COR-L47 (cell line): Measurements from ENCODE around the gene CNPY1.
A peak's percentile ranks its signal among the peaks of the same experiment; 100 is the strongest.

Source experiments
- DNase-seq: peaks from one replicate; lab custom pipeline; 2025; lab: John Stamatoyannopoulos, UW

Gene CNPY1

GRCh38 chr7:155488483-155489127 lies 57.8 kb downstream of the CNPY1 start:
- no peak for DNase-seq

DNA sequence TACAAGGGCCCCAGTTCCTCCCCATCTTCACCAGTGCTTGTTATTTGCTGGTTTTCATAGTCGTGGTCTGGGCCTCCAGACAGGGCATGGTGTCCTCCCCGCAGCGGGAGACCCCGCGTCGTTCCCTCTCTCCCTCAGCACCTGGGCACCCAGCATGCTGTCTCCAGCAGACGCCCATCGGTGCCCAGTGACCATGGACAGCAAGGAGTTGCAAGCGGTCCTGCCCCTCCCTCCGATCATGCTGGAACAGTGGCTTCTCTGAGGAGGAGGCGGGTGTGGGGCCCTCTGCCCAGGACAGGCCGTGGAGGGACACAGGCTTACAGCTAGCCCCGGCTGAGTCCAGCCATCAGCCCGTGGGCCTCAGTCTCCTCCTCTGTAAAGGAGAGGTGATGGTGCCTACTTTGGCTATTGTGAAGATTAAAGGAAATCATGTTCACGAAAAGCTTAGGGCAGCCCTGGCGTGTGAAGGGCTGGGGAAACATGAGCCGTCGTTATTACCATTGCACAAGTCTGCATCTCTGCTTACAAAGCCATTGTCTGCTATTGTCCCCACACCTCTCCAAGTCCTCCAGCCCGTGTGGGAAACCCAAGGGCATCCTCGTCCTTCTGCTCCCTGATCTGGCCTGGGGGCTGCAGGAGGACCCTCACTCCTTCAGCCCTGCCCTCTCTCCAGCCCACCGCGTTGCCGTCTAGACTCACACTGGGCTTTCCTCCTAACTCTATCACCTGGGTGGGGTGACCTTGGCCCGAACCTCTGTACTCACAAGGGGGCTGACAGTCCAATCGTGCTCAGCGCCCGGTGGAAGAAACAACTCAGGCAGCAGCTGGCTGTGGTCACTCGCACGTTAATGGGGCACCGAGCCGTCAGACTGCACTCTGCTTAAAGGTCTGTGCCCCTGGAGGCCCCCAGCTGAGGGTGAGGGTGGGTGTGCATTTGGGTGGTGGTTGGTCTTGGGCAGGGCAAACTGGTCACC lies 58.6 kb downstream of the CNPY1 start:
- DNase-seq: no peak

DNA sequence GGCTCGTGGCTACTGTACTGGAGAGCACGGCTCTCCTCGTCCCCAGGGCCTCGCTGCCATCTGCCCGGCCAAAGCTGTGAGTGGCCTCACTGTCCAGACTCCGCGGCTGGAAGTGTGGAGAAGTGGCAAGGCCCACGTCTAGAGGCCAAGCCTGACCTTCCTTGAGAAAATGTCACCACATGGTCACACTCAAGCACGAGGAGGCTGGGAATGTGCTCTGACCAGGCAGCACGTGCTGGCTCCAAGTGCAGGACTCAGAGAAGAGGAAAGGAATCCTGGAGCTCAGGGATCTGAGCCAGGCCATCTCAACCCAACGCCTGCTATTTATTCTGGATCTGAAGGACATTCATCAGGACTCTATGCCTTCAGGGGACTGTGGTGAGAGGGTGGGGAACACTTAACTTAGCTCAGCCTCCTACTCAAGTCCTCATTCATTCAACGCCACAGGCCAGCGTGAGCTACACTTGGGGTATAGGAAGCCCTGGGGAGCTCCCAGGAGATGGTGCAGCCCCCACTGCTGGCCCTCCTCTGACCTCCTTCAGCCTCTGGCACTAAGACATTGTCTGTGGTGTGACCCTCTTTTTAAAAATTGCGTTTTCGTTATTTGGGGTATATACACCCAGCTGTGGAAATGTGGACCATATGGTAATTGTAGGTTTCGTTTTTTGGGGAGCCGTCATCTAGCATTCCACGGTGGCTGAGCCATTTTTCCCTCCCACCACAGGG lies 59.4 kb downstream of the CNPY1 start:
- DNase-seq: no peak

- no peak for DNase-seq
These were observed 61.6 kb downstream of the CNPY1 start for GRCh38 chr7:155484483-155485399.

GRCh38 chr7:155483868-155484325 lies 62.5 kb downstream of the CNPY1 start:
- no peak for DNase-seq

- no peak for DNase-seq
These were observed 63.1 kb downstream of the CNPY1 start for GRCh38 chr7:155483245-155483644.

DNA sequence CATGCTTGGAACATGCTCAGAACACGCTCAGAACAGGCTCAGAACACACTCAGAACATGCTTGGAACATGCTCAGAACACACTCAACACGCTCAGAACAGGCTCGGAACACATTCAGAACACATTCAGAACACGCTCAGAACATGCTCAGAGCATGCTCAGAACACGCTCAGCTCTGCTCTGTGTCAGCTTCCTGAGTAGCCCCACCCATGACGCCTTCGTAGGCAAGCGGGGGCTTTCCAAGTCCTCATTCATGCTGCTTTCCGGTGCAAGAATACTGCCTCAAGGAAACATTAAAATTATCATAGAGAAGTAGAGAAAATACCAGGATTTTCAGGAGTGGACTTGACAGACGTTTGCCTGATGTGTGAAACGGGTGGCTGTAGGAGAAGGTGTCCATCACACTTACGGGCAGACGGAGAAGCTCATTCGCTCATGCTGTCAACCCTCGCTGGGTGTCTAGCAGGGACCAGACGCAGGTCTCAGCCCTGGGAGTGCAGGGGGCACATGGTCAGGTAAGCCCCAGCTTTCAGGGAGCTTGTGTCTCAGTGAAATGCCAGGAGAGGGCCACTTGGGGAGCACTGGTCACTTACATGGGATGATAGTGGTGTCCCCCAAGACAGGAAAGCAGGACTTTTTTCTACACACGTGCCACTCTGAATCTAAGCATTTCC lies 63.7 kb downstream of the CNPY1 start:
- DNase-seq: no peak

GRCh38 chr7:155481764-155482163 lies 64.6 kb downstream of the CNPY1 start:
- no peak for DNase-seq

- DNase-seq: no peak
These were observed 68.9 kb downstream of the CNPY1 start for GRCh38 chr7:155477476-155477875.

DNA sequence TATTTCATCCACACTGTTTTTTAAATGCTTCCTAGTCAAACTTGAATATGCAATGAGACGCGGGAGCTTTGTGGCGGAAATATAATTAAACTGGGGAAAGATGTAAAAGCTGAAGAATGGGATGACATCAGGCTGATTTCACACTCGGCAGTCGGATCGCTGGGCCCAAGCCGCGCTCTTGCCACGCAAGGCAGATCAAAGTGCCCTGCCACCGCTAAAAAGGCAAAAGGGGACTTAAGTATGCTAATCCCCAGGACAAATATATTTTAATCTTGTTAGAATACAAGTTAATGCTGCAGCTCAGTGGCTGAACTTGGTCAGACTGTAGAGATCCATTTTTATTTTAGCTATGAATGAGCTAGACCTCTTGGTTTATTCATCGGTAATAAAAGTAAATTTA lies 74.6 kb downstream of the CNPY1 start:
- no peak for DNase-seq

DNA sequence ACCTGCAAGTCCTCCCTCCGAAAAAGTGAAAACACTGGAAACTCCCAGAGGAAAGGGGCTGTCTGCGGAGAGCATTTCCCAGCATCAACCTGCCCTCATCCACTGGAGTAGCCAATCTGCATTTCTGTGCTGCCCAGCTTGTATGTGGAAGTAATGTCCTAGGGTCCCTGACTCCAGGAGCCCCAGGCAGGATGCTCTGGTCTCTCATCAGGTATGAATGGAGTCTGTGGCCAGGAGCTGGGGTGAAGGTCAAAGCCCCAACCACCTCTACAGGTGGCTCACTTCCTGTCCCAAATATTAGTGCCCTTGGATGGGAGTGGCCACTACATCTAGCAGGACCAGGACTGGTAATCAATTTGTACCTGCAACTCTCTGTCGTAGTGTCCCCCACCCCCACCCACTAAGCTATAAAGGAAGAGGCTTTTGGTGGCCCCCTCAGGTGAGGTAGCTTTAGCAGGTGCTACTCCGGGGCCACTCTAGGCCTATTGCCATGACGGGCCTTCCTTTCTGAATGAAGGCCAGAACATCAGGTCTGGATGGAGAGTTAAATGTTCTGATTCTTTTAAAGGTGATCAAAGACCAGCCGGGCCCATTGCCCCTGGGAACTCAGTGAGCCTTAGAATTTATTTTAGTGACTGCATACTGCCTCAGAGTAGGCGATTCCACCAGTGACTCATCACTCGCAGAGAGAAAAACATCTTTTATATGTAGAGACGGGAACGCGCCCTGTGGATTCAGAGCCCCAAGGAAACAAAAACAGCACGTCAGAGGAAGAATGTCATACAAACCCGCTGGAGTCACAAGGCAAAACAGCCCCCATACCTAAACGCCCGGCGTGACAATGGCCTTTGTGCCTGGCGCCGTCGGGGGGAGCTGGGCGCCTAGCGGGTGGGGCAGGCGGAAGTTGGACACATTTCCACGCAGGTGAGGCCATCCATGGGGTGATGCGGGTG lies 75.4 kb downstream of the CNPY1 start:
- no peak for DNase-seq

DNA sequence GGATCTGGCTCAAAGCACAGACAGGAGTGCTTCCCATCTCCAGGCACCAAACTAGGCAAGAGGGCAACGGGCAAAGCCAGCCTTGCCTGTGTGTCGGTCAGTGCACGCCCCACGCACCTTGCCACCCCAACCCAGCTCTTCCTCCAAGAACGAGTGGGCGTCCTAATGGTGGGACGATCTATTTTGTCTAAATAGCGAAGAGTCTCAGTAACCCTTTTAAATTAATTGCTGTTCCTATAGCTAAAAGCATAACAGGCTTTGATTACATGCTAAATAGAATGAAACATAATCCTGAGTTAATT lies 76.2 kb downstream of the CNPY1 start:
- no peak for DNase-seq

- DNase-seq: no peak
These were observed 76.8 kb downstream of the CNPY1 start for GRCh38 chr7:155469311-155470185.

- no peak for DNase-seq
These were observed 77.6 kb downstream of the CNPY1 start for GRCh38 chr7:155468785-155469148.

DNA sequence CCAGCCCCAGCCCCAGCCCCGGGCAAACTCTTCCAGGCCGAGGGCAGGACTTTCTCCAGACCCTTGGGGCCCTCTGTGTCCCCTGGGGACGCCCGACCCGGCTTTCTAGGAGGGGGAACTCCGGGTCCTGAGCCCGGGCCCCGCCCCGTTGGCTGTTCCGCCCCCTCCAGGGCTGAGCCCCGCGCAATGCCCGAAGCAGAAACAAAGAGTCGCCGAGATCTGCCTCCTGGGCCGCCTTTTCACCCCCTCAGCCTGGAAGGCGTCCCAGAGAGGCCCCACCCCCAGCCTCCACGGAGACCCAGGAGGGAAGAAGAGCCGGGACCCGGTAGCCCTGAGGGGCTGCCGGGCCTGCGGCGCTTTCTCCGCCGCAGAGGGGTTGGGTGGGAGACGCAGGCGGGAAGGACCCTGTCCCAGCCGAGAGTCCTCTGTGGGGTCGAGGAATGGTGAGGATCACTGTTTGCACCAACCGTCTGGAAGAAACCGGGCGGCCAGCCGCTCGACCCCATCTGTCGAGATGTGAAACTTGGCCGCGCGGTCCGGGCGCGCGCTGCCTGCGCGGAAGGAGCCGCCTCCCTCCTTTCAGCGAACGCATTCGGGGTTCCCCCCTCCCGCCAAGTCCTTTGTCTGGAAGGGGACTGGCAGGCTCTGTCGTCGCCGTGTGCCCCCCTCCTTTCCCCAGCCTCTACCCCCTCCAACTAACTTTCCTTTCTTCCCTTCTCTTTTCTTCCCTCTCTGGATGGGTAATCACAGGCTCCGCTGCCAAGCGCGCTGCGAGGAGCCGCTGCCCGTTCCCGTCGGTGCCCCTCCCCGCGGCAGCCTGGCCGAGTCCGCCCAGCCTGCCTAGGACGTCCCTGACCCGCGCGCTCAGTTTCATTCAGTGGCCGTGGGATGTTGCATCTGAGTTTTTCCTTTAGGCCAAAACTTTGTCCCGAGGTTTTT lies 78.2 kb downstream of the CNPY1 start:
- DNase-seq: peak; percentile 19

- DNase-seq: peak; percentile 62
These were observed 79.3 kb downstream of the CNPY1 start for GRCh38 chr7:155466814-155467733.
